IPS-18c (cell line): Measurements from ENCODE around the gene CHRM4.

Experiments
- H3K4me3 ChIP-seq: 2 replicates; pipeline ENCODE4 v1.7.0; 2013; ENCODE audit warnings: low read depth, mild to moderate bottlenecking, low read length, moderate library complexity; ENCODE audit not compliant: insufficient read depth
- H3K9me3 ChIP-seq: one replicate; pipeline ENCODE4 v1.6.1; 2013; ENCODE audit warnings: mild to moderate bottlenecking, low read length, moderate library complexity; ENCODE audit not compliant: control insufficient read depth, insufficient read depth

Gene CHRM4

DNA sequence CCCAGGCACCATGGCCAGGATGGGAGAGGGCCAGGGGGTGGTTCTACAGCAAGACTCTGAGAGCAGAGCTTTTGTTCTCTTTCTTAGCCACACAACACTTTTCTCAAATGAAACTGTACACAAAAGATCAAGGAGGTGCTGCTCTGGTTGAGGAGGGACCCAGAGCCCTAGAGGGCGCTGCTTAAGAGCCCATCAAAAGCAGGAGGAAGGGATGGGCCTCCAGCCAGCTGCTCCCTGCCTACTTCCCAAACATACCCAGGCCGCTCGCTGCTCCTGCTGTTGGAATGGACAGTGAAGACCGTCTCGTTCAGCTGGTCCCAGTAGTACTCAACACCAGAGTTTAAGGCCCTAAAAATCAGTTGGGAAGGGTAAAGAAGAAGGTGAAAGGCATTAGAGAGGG lies 18.4 kb upstream of the CHRM4 start:
- Histone ChIP-seq H3K4me3 (no peak overlapping the region), H3K9me3 (no peaks in the 10 kb centered on the region)

DNA sequence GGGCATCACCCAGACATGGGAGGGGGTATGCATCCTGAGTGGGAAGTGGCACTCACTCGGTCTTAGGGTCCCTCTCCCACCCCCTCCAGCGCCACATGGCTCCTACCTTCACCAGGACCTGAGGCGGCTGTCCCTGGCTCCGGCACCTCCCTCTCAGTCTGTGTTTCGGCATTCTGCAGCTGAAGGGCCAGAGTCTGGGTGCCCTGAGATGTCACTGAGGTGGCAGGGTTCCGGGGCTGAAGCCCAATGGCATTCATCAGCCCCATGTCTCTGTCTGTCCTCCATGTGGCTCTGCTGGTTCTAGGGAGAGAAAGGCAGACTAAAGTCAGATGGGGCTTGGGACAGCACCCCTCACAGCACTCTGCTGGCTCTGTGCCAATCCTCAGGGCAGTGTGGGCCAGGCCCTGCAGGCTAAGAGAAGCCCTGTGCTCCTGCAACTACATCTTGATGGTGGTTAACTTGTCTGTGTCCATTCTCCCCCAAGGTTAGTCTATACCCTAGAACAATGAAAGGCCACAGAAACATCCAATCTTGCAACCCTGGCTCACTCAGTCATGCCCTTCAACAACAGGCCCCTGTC lies 16.9 kb upstream of the CHRM4 start:
- Histone ChIP-seq H3K4me3 (no peak overlapping the region), H3K9me3 (no peaks in the 10 kb centered on the region)

DNA sequence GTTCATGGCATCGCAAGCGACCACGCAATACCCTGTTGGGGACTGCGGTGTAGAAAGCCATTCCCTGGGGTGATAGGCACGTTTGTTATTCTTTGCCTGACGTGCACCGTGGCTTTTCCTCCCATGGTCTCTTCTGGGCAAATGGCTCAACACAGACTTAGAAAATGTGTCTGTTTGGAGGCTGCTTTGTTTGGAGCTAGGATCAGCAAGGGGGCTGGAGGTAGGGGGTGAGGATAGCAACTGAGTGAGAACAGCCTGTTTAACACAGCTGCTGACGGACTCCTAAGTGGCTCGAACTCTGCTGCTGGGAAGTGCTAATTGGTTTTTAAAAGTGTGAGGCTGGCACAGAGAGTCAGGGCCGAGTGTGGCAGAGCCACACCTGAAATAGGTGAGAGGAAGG lies 16.1 kb upstream of the CHRM4 start:
- Histone ChIP-seq H3K4me3 (no peak overlapping the region), H3K9me3 (no peaks in the 10 kb centered on the region)

DNA sequence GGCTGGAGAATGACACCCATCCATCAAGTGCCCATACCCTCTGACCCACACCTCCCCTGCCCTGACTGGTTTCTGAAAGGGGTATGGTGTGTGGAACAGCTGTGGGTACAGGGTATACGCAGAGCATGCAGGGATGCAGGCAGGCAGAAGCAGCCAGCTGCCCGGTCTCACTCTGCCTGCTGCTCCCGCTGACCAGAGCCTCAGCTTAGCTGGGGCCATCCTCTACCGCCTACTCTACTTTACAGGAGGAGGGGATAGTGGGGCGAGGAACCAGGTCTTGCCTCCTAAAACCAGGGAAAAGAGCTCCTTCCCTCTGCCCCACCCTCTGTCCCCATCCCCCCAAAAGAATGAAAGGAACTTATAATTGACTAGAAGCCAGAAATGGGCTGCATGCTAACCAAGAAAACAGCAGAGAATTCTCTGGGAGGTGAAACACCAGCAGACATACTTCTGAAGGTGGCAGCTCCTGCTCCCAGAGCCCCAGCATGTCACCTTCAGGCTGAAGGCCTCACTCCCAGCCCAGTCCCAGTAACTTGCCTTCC lies 13.0 kb upstream of the CHRM4 start:
- Histone ChIP-seq H3K9me3 (no peaks in the 10 kb centered on the region), H3K4me3 (no peak overlapping the region)

DNA sequence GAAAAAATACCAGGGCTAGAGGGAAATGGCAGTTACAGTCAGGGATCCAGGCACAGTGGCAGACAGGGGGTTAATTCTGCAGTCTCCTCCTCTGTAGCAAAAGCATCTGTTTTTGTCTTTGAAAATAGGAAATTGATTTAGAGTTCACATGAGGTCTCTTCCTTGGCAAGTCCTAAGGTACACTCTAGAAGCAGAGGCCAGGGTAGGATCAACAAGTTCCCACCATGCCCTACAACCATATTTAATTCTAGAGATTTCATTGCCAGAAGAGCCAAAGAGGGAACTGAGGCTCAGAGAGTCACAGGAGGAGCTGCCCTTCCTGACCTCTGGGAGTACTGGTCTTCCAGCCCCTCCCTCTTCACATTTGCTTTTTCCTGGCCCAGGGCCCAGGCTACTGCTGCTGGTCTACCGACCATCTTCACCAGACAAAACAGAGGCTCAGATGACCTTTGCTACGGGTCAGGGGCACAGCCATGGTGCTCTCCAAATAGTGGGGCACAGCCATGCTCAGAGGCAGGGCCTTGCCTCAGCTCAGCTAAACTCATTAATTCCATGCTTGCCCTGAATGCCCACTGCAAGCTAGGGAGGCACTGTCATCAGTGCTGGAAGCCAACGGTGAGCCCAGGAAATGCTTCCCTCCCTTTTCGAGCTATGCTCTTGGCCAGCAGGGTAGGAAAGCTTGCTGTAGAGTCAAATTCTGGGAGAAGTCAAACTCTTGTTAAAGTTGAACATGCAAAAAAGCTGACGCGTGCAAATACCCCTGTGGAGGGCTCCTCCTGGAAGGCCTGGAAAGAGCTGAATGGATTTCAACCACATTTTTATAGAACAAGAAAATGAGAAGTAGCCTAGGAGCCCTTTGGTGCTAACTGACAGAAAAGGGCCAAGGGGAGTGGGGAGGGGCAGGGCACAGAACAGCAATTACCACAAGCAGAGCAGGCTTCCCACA lies 11.7 kb upstream of the CHRM4 start:
- no peaks in the 10 kb centered on the region for H3K9me3 ChIP-seq

DNA sequence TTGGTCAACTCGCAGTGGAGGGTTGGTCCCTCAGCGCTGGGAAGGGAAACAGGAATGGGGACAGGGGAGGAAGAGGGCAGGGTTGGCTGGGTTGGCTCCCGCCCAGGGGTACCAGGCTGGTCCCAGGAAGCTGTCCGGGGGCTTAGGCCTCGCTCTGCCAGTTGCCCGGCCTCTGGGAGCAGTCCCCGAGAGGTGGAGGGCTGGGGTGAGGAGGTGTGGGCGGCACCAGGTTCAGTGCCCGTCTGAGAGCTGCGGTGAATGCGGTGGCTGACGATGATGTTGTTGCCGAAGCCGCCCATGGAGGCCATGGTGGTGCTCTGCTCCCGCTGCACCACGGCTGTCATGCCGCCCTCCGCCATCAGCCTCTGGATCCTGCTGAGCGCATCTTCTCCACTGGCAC lies 6.0 kb upstream of the CHRM4 start:
- H3K9me3 ChIP-seq = no peaks in the 10 kb centered on the region
- no peak overlapping the region for H3K4me3 ChIP-seq

More for the DNA sequence above, 11.7 kb upstream of the CHRM4 start:
- no peak overlapping the region for H3K4me3 ChIP-seq

DNA sequence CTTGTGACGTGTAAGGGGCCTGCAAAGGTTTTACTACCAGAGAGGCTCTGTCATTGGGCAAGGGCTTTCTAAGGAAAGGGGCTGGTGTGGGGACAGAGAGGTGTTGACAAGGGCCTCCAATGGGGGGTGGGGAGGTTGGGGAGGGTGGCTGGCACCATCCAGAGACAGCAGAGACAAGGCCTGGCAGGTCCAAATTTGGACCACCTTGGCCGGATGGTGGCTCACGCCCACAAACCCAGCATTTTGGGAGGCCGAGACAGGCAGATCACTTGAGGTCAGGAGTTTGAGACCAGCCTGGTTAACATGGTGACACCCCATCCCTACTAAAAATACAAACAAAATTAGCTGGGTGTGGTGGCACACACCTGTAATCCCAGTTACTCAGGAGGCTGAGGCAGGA lies 2.2 kb upstream of the CHRM4 start:
- Histone ChIP-seq H3K4me3 (no peak overlapping the region), H3K9me3 (no peaks in the 10 kb centered on the region)

DNA sequence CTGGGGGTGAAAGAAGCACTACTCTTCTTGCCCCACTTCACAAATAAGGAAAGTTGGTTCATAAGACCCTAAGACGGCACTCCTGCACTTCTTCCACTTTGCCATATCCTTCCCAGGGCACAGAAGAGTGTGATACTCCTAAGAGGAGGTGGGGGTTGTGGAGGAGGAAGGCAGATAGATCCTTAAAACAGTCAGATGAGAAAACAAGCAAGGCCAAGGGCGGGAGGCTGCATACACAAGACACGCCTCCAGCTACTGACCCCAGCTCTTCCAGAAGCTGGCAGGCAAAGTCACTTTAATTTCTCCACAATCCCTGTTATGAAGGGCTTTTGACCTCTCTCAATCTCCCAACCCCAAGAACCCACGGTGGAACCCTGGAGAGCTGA lies 1.6 kb upstream of the CHRM4 start:
- no peaks in the 10 kb centered on the region for H3K9me3 ChIP-seq
- H3K4me3 ChIP-seq = peak overlapping the region; percentile 77

DNA sequence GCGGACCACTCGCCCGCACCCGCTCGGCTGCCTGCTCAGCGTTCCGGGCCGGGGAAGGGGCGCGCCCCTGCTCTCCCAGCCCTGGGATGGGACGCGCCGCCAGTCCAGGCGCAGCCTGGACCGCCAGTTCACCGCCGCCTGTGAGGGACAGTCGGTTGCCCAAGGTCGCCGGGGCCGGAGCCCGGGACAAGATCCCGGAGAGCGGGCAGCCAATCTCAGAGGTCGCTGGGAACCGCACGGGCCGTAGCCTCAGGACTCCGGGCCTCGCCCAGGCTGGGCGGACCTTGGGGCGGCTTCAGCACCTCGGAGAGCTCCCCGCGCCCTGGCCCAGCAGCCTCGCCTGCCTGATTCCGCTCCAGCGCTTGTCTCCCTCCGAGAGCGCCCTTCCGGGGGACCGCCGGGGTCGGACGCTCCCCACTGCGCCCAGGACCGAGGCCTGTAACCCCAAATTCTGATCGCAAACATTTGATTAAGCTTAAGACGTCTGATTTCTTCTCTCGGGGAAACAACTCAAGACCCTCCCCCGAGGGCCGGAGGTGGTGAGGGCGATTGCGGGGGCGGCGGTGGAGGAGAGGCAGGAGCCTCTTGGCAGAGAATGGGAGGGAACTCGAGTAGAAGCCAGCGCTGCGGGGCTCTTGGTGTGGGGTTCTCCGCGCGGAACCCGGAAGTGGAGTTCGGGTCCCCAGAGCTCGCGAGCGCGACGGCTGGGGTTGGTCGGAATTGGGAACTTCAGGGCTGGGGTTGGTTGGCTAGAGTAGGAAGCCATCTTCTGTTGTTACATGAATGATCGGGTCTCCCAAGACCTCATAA lies 1.1 kb upstream of the CHRM4 start:
- peak overlapping the region; percentile 77 for H3K4me3 ChIP-seq
- no peaks in the 10 kb centered on the region for H3K9me3 ChIP-seq

DNA sequence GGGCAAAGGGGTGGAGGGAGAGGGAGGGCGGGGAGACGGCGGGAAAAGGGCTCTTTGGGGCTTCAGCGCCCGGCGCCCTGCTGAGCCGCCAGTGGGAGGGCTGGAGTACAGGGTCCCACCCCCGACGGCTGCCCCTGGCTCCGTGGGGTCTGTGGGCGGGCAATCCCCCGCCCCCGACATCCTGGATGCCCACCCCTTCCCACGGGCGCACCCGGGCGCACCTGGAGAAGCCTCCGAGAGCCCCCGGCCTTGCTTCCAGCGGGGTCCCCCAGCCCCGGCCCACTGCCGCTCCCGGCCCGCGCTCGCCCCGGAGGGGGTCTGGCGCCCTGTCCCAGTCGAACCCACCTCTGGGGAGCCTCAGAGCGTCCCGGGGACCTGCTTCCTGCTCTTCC lies 394 bp downstream of the CHRM4 start:
- Histone ChIP-seq H3K4me3 (peak overlapping the region; percentile 49), H3K9me3 (no peaks in the 10 kb centered on the region)

DNA sequence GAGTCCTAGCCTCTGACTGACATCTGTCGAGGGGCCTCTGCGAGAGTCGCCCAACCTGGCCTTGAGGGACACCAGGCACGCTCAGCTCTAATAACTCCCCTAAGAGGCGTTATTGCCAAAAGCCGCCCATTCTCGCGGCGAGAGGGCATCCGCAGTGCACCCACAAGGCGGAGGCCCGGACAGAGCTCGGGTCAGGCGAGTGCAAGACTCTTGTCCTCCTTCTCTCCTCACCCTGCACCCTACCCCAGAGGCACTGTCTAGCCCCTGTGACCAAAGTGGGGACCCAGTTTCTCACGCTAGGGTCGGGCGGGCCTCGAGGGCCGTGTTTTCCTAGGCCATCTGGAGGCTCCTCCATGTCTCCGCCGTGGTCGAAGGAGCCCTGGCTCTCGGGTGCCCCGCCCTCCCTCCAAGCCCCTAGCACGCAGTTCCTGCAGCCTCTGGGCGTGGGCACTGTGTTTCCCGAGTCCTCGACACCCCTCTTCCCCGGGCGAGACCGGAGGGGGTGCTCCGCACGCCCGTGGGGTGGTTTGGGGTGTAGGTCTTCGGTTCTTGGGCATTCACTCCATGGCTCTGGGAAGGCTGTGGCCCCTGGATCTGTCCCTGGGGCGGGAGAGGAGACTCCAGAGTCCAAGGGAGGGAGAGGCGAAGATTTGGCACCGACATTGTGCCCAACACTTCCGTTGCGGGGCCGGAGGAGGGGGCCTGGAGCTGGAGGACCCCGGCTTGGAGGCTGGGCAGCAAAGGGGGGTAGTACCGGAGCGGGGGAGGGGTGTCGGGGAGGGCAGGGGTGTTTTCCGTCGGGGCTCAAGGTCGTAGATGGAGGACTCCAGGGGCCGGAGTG lies 1.0 kb downstream of the CHRM4 start:
- H3K9me3 ChIP-seq = no peaks in the 10 kb centered on the region
- H3K4me3 ChIP-seq = peak overlapping the region; percentile 59

DNA sequence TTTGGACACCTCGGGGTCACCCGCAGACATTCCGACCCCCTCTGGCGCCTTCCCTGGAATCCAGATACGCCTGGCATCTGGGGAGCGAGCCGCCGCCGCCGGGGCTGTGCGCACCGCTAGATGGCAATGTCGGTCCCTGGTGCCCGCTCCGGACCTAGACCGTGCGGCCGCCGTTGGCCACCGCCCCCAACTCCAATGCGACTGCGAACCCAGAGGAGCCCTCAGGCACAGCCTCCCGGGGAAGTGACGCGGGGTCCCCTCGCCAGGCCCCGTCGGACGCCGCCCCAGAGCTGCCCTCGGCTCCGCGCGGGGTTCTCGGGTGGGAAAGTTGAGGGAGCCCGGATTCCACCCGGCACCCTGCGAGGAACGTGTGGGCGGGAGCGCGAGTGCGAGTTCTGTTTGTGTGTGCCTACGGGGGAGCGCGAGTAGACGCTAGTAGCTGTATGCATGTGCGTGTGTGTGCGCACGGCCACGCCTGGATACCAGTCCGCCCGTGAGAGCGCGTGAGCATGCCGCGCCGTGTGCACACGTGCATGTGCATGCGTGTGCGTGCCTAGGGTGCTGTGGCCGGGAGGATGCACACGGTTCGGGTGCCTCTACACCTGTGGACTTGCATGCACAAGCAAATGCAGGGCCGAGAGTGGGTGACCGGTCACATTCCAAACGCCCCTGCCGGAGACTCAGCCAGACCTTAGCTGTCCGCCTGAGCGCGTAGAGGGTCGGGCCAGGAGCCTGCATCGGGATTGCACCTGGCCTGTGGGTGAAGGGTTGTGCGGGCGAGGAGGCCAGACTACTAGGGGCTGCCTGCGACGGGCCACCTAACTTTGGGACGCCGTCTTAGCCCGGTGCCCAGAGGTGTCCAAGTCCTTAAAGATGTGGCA lies 1.9 kb downstream of the CHRM4 start:
- H3K9me3 ChIP-seq = no peaks in the 10 kb centered on the region
- H3K4me3 ChIP-seq = peak overlapping the region; percentile 59

DNA sequence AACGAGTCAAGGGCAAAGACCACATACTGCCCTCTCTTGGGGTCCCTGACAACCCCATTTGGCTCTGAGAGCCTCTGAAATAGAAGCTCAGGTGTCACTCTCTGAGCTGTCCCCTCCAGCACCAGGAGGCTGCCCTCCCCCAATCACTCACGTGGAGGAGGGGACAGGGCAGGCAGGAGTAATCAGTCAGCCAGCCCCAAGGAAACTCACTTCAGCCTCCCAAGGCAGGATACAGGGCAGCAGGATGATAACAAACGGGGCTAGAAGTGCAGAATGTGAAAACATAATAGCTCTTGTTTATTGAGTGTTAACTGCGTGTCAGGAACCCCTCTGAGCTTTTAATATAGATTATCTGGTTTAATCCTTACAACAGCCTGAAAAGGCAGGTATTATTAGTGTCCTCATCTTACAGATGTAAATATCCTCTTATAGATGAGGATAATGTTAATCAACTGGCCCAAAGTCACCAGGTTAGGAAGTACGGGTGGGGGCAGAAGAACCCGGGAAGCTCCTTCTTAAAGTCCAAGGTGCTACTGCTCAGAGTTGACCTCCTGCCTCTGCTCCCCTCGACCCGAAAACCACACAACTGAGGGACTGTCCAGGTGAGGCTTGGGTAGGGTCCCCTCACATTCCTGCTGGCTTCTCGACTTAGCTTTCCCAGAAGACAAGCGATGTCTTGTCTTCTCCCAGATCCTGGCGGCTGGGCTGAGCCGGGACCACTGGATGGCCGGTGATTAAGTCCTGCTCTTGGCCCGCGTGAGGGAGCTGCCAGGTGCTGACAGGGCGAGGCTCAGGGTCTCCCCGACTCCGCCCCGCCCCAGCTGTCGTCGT lies 2.7 kb downstream of the CHRM4 start:
- peak overlapping the region; percentile 59 for H3K4me3 ChIP-seq
- H3K9me3 ChIP-seq = no peaks in the 10 kb centered on the region

DNA sequence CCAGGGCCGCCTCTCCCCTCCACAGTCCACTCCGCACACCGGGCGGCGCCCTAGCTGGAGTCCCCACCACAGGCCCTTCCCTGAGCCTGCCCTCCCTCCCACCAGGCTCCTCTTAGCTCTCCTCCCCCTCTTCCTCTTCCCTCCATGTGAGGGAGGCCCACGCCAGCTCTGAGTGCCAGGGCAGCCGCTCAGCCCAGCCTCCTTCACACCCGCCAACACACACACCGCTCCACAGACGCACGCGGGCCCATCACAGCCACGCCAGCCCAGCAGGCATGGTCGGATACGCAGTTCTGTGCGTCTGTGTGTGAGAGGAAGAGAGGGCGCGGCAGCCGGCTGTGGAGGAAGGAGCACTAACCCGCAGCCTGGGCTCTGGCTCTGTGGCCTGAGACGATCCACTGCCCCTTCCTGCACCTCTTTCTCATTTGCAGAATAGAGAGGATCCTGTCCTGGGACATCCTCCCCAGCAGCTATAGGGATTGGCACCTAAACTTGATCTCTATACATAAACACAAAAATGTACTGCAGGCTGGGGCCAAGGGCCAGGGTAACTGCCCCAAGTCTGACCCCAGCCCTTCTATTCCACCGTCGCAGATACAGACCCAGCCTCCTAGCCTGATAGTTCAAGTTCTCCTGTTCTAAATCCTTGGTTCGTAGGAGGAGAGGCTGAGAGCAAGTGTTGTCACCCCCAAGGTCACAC lies 3.5 kb downstream of the CHRM4 start:
- Histone ChIP-seq H3K9me3 (no peaks in the 10 kb centered on the region), H3K4me3 (no peak overlapping the region)

DNA sequence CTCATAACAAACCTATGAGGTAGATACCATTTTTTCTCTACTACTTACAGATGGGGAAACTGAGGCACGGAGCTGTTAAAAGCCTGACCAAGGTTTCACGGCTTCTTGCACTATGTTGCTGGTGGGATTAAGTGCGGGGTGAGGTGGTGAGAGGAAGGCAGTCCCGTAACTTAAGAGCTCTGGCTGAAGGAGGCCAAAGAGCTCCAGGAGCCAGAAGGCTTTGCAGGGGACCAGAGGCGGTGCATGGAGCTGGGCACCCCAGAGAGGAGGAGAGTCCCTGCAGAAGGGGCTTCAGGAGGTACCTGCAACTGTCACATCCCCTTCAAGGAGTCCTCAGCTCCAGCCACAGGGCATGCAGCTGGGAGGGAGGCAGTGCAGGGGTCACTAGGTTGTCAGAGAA lies 4.1 kb downstream of the CHRM4 start:
- no peaks in the 10 kb centered on the region for H3K9me3 ChIP-seq
- no peak overlapping the region for H3K4me3 ChIP-seq
